HG02884 (cell line): ENCODE results near the gene S100A8.

ENCODE experiments used
- ATAC-seq: cut with Tn5 transposase; IDR thresholded peaks from one replicate; pipeline ENCODE4 v1.9.1; 2021; ENCODE audit warnings: mild to moderate bottlenecking, moderate library complexity; ENCODE audit not compliant: unreplicated experiment

S100A8 gene

DNA sequence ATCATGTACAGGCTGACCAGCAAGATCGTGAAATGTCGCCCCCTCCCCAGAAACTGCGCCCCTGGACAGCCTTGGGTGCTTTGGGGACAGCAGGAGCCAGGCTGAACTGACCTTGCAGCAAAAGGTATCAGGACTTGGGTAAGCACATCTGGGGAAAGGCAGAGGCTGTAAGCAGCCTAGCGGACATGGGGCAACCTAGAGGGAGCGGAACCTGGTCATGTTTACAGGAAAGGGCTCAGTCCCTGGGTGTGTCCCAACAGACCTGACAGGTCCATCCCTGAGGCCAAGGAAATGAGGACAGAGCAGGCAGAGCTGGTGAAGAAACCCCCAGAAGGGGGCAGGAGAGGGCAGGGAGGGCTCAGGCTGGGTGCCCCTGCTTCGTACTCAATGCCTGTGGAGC lies 3.1 kb upstream of the S100A8 start:
- no peak for ATAC-seq

DNA sequence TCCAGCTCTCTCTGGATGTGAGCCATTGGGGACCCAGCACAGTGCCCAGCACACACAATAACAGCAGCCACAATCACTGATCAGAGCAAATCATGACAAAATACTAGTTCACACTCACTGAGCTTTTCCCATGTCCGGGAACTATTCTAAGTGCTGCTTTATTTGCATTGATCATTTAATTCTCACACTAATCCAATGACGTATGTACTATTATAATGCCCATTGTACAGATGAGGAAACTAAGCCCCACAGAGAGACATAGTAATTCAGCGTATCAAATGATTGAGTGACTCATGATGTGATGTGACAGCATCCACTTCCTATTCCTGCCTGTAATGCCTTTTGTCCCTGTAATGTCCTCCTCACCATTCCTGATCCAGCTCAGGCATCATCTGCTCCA lies 1.9 kb upstream of the S100A8 start:
- no peak for ATAC-seq

DNA sequence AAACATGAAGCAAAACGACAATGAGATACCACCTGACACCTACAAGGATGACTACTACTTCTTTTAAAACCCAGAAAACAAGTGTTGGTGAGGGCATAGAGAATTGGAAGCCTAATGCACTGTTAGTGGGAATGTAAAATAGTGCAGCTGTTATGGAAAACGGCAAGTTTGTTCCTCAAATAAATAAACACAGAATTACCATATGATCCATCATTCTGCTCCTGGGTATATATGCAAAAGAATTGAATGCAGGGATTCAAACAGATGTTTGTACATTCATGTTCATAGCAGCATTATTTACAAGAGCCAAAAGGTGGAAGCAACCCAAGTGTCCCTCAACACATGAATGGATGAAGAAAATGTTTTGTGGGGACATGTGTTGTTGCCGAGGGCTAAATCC lies 1.4 kb upstream of the S100A8 start:
- no peak for ATAC-seq

DNA sequence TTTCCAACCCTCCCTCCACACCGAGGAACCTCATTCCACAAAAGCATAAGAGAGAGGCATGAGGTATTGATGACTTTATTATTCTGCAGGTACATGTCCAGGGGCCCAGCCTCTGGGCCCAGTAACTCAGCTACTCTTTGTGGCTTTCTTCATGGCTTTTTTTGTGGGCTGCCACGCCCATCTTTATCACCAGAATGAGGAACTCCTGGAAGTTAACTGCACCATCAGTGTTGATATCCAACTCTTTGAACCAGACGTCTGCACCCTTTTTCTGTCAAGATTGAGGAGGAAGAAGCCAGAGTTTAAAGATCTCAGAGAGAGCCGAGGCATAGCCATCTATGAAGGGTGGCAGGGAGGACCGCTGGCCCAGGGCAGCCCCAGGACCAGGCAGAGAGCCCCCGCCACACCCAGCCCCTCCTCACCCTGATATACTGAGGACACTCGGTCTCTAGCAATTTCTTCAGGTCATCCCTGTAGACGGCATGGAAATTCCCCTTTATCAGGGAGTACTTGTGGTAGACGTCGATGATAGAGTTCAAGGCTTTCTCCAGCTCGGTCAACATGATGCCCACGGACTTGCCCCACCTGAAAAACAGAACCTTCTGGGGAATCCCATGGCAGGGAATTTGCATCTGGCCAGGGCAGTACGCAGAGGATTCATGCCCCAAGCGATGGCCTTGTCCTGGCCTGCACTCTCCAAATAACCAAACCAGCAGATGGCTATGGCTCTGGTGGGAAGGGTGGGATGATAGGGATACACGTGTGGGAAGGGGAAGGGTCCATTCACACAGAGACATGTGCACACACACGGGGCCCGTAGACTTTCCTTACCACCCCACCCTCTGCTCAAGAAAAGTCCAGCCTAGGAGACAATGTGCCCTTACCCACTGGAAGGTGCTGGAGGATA lies 647 bp downstream of the S100A8 start:
- ATAC-seq, result no peak

DNA sequence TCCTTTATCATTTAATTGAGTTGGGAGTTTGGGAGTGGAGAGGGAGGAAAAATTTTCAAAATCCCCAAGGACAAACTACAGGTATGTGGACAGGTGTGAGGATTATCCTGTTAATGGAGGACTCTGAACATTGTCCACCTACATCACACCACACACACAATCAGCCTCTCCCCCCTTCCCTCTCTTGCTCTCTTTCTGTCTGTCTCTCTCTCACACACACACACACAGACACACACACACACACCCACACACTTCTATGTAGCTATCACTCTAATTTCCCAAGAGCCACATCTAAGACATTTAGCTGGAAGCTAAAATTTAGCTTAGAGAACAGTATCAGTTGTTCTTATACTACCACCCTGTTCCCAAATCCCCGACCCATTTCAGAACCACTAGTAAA lies 1.5 kb downstream of the S100A8 start:
- ATAC-seq, result no peak

DNA sequence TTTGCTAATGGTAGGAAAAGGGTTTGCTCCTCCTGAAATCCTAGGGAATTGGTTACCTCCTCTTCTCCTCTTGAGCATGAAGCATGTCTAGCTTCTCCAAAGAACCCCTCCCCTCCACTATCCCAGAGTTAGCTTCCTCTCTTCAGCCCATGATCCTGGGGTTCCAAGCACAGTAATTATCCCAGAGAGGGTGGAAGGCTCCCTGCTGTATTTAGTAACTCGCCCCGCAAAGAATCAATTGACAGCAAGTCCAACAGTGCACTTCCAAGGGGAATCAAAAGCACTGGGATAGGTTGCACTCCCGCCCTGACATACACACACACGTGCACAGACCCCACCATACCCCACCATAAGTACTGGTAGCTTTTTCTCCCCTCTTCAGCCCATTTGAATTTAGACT lies 3.1 kb downstream of the S100A8 start:
- no peak for ATAC-seq

DNA sequence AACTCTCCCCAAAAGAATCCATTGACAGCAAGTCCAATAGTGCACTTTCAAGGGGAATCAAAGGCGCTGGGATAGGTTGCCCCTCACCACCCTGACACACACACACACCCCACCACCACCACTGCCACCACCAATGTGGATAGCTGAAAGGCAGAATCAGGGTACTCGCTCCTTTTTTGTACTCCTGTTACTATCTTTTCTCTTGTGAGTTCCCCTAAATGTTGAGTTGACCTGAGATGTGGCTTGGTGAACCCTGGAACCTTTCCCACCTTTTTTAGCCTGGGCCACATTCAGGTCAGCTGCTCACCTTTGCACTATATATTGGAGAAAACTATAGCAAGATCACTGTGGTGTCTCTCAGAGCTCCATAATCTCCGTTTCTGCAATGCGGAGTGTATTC lies 3.9 kb downstream of the S100A8 start:
- no peak for ATAC-seq

DNA sequence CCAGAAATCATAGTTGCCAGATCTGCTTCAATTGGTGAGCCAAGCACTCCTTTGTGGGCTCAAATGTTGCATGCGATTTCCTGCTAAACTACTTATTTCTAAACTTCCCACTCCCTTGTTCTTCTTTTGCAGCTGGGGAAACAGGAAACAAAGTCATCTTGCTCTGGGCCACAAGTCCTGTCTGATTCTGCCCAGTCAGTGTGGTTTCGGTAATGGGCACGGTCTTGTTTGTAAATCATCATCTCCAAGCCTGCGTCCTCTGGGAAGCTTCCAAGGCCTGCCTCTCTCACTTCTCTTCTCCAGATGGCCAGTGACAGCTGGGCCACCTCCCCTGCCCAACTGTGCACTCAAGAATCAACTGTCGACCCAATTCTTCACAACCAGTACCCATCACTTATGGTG lies 4.4 kb downstream of the S100A8 start:
- ATAC-seq, result no peak

DNA sequence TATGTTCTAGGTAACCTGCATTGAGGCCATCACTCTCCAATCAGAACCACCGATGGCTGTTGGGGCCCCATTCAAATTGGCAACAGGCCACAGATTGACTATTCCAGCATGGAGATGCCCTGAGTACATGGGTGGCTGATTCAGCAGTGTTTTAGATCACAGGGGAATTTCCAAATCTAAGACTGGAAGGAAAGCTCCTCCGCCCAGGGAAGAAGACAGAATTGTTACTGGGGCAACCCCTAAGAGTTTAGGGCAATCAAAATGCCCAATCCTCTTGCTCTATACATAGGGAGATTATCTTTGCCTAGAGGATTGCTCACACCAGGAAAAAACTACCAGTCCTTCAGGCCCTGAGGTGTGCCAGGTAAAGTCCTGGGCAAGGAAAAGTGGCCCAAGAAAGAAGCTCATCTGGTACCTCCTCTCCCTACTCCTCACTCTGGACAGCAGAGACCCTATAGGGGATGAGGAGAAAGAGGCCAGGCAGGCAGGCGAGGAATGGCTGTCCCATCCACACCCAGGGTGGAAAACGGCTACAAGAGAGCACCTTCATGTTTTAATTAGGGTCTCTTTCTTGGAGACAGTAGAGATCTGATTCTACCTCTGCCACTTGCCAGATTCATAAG lies 5.8 kb downstream of the S100A8 start:
- no peak for ATAC-seq

DNA sequence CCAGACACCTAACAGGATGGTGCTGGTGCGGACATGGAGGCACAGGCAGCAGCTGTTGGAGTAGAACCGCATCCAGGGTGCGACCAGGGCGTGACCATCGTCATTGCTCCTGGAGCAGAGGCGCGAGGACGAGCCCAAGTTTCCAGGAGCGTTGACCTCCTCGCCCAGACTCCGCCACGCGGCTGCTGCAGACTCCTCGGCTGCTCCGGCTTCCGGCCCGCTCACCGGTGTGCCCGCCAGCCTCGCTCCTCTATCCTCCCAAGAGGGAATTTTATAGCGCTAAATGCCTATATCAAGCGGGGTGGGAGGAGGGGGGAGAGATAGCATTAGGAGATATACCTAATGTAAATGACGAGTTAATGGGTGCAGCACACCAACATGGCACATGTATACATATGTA lies 10.2 kb downstream of the S100A8 start:
- no peak for ATAC-seq

DNA sequence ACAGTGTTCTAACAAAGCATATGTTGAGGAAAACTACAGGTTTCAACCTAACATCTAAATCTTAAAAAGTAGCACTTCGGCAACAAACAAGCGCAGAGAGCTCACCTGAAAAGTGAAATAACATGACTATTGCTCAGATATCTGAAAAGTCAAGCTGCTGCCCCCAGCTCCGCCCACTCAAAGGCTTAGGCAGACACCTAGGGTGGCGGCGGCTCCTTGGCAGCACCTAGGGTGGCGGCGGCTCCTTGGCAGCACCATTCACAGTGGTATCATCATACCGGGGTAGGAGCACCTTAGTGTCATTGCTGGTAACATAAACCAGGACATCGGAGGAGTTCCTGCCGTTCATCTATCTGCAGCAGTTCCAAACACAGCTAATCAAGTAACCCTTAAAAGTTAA lies 11.3 kb downstream of the S100A8 start:
- ATAC-seq, result no peak

DNA sequence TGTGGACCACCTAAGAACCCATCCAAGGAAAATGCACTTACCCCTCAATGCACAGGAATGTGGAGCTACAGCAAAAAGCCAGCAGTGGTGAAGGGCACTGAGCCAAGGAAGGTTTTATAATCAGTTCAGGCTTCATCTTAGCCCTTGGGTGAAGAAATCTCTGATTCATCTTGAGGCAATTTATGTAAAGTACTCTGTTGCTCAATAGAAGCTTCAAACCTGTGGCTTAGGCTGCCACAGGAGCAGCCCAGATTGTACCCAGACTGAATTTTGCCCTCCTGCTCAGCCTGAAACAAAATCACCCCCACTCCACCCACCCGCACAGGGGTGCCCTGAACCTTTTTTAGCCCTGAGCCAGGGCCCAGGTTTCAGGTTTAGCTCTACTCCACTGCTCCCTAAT lies 15.4 kb downstream of the S100A8 start, which contains the start of gene S100A12:
Gene S100A12, minus strand, starts transcription at position 111 of the 400 bp plus-strand sequence. CDS start 1,029 bp downstream, outside the sequence.
- no peak for ATAC-seq

DNA sequence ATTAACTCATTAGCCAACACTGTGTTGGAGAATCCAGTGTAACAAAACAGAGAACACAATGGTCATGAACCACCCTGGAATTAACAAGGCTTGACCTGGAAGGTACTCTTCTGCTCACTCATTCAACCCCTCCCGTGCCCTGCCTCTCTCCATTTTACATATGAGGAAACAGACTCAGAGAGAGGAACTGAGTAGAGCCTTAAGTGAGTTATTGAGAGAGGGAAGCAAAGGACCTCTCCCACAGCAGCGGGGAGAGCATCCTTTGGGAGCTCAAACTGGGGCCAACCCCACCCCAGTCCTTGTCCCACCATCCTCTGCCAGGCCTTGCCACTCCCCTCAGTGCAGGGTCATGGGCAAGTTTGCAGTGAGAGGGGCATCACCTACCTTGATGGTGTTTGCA lies 16.8 kb downstream of the S100A8 start:
- ATAC-seq, result no peak

DNA sequence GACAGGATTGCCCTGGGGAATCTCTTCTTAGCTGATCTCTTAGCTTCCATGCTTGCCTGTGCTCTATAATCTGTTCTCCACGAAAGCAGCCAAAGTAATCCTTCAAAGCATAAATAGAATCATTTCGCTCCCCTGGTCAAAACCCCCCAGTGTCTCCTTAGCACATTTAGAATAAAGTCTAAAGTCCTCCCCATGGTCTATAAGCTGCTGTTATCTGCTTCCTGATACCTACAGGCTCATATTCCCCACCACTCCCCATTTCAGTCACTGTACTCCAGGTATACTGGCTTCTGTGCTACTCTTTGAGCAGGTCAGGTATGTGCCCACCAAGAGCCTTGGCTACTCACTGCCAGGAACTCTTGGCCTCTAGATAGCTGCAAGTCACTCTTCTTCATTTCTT lies 18.3 kb downstream of the S100A8 start:
- no peak for ATAC-seq

DNA sequence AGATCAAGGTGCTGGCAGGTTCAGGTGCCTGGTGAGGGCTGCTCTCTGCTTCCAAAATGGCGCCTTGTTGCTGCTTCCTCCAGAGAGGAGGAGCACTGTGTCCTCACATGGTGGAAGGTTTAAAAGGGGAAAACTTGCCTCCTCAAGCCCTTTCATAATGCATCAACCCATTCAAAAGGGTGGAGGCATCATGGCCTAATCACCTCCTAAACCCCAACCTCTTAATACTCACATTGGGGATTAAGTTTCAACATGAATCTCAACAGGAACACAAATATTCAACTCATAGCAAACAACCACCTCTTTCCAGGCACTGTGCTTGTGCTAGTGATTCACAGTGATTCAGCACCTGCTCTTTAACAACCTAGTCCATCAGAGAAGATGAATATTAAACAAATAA lies 19.6 kb downstream of the S100A8 start:
- no peak for ATAC-seq

DNA sequence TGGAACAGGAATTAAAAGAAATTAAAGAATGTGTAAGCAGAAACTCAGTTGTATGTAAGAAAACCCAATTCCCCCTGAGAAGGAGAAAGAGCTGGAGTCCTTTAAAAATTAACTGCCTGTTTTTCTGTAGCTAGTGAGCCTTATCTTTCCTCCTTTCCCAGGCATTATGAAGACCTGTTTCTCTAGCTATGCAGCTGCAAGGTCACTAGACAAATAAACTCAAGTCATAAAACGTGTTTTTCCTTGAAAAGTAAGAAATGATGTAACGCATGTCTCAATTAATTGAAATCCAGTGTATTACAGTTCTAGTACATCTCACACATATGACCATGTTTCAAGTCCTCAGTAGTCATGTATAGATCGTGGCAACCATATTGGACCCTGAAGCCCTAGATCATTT lies 20.7 kb downstream of the S100A8 start:
- ATAC-seq, result no peak

DNA sequence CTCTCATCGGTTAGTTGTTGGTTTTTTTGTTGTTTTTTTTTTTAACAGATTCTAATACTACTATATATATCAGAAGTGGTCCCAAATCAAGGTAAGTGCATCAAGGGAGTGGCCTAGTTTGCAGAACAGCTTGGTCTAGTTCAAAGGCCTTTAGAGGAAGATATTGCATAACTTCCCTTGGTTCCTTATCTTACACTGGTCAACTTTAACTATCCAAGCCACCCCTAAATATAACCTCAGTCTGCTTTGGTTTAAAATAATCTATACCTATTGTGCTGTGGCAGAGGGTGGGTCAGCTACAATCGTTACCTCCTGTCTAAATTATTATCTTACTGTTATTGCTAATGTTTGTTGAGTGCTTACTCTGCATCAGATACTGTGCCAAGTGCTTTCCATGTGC lies 22.4 kb downstream of the S100A8 start:
- no peak for ATAC-seq

DNA sequence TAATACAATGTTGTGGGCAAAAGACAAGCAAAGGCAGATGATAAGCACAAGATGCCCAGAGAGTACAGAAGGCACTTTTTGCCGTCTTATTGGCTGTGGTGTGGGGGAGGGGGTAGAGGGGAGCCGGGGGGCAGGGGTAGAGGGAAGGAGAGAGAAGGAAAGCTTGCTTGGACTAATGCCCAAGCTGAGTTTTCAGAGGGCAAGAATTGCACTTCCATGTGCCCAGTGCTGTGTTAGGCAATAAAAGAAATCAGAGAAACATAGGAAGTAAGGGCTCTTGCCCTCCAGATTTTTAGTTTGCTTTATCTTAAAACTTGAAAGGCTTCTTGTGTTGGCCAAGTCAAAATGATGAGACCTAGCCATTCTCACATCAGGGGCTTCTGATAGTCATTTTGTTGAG lies 23.8 kb downstream of the S100A8 start:
- no peak for ATAC-seq

DNA sequence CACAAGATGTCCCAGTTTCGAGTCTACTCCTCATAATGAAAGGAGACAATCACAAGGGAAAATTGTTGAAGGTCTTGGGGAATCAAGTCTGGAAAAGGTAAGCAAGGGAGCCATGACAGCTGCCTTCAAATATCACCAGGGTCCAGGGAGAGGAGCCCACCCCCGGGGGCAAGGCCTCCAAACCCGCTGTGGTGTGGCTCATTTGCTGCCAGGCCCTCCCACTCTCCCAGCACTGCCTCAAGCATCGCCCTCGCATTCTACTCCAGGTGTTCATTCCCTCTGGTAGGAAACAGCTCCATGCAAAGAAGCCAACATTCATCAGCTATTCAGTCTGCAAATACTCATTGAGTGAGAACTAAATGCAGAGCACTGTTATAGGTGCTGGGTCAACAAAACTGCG lies 24.6 kb downstream of the S100A8 start:
- no peak for ATAC-seq

DNA sequence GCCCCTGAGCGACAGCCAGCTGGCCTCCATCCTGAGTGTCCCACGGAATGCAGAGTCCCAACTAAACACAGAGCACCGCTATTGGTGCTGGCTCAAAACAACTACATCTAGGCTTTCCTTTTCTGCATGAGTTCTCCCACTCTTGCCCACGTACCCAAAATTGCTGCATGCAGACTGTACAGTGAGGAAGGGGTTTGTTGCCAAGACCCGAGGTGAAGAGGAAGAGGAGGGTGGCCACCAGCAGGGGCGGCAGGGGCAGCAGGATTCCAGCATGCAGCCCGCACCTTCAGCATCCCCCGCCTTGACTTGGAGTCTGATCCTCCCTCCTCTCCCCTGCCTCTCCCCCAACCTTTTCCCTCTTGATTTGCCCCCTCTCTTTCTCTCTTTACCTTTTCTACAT lies 25.2 kb downstream of the S100A8 start:
- ATAC-seq, result no peak

DNA sequence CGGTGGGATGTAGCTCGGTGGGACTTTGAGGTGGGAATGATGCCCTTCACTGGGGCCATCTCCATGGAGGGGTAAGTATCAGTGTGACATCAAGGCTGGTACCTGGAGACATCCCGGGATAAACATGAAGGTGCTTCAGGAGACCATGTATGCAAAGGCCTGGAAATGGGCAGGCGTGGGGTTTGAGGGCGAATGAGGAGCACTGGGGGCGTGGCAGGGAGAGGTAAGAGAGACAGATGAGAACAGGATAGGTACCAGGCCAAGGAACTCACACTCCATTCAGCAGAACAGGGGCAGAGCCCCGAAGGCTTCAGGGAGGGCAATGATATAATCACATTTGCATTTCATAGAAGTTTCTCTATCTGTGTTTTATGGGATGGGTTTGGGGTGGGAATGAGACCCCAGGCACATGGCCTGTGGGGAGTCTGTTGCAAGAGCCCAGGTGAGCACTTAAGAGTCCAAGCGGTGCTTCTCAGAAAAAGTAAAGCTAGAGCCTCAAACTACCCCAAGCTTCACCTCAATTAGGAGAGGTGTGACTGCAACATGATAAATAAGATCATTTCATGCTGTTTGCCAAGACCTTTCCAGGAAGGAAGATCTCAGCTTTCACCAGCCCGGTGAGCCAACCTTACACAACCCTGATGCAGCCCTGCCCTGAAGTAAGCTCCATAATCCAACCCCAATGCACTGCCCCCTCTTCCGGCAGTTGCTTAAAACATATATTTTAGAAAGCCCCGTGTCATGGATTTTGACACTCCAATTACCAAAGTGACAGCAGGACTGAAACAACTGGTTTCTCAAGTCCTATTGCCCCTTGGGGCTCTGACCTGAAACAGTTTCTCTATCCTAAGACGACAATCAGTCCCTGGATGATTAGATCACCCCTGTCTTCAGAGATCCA lies 25.9 kb downstream of the S100A8 start:
- no peak for ATAC-seq
